Spleen (tissue), 7 donors: ENCODE measurements around the gene SPDEF.

ENCODE experiments used
- CTCF ChIP-seq, 11 experiments: fragments of 200-600 bp in 7 of 11; fragments of 450-650 bp in 4 of 11; sonication (generic) in 4 of 11; IDR thresholded peaks in 8 of 11; conservative IDR thresholded peaks in 3 of 11; 1 replicate in 7 of 11; 2 replicates in 4 of 11; pipeline versions ENCODE4 v1.4.0 to v1.8.0; 2016 to 2021; ENCODE audit warnings: antibody characterized with exemption in 11 of 11, inconsistent platforms in 4 of 11, mild to moderate bottlenecking in 1 of 11
- POLR2A ChIP-seq, 3 donors: fragments of 450-650 bp; IDR thresholded peaks; one replicate each; pipeline ENCODE4 v1.5.1; 2017; ENCODE audit warnings: antibody characterized with exemption in 3 of 3, mild to moderate bottlenecking in 1 of 3
- donor health status: DM: no; HTN: no; CAD: no; lungs with moderate emphysema.
- donor health status: DM: no; HTN: no; CAD: no.
- donor health status: DM: no; HTN: no; CAD: no.

GRCh38 chr6:34547701-34548644 lies 8.2 kb downstream of the SPDEF start:
- no peak for TF ChIP-seq CTCF (IDR thresholded peaks at IDR 0.05 in 8 of 11, conservative IDR thresholded peaks at IDR 0.05 in 3 of 11)
- no peak for TF ChIP-seq POLR2A (IDR thresholded peaks at IDR 0.05)
